Body of pancreas (tissue), 4 donors: ENCODE measurements around the gene RCAN2.

ENCODE experiments used
- POLR2A ChIP-seq, 3 donors: fragments of 450-650 bp; IDR thresholded peaks; one replicate each; pipeline ENCODE4 v1.6.1; 2016; ENCODE audit warnings: antibody characterized with exemption in 3 of 3, mild to moderate bottlenecking in 2 of 3
- TF ChIP-seq, protein P1 (sequence below), 7 experiments: fragments of 450-650 bp in 4 of 7; fragments of 200-600 bp in 3 of 7; sonication (generic) in 3 of 7; IDR thresholded peaks; one replicate each; pipeline ENCODE4 v1.5.1; 2016 to 2019; ENCODE audit warnings: antibody characterized with exemption in 7 of 7

- no peak for TF ChIP-seq POLR2A (IDR thresholded peaks at IDR 0.05)
- TF ChIP-seq, protein P1, sequence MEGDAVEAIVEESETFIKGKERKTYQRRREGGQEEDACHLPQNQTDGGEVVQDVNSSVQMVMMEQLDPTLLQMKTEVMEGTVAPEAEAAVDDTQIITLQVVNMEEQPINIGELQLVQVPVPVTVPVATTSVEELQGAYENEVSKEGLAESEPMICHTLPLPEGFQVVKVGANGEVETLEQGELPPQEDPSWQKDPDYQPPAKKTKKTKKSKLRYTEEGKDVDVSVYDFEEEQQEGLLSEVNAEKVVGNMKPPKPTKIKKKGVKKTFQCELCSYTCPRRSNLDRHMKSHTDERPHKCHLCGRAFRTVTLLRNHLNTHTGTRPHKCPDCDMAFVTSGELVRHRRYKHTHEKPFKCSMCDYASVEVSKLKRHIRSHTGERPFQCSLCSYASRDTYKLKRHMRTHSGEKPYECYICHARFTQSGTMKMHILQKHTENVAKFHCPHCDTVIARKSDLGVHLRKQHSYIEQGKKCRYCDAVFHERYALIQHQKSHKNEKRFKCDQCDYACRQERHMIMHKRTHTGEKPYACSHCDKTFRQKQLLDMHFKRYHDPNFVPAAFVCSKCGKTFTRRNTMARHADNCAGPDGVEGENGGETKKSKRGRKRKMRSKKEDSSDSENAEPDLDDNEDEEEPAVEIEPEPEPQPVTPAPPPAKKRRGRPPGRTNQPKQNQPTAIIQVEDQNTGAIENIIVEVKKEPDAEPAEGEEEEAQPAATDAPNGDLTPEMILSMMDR (IDR thresholded peaks at IDR 0.05), result no peak
Measured at GRCh38 chr6:46251583-46252339, 239.5 kb downstream of the RCAN2 start.
